ENCODE data around the gene IPO13.

DNA sequence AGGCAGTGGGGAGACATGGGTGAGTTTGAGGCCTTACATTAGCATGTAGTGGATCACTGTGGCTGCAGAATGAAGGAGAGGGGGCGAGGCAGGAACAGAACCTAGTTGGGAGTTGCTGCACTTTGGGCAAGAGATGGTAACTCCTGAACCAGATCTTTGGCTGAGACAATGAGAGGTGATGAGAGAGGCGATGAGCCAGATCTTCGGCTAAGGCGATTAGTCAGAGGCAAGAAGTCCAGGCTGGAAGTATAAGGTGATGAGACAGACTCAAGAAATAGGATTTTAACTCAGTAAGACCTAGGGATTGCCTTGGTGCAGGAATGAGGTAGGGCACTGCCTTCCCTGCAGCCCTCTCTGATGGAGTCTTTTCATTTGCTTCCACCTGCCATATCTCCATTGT lies 22.2 kb upstream of the IPO13 start:
- TF ChIP-seq, protein P1, sequence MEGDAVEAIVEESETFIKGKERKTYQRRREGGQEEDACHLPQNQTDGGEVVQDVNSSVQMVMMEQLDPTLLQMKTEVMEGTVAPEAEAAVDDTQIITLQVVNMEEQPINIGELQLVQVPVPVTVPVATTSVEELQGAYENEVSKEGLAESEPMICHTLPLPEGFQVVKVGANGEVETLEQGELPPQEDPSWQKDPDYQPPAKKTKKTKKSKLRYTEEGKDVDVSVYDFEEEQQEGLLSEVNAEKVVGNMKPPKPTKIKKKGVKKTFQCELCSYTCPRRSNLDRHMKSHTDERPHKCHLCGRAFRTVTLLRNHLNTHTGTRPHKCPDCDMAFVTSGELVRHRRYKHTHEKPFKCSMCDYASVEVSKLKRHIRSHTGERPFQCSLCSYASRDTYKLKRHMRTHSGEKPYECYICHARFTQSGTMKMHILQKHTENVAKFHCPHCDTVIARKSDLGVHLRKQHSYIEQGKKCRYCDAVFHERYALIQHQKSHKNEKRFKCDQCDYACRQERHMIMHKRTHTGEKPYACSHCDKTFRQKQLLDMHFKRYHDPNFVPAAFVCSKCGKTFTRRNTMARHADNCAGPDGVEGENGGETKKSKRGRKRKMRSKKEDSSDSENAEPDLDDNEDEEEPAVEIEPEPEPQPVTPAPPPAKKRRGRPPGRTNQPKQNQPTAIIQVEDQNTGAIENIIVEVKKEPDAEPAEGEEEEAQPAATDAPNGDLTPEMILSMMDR (IDR thresholded peaks at IDR 0.05), result no peak
- no peak for TF ChIP-seq POLR2A (IDR thresholded peaks at IDR 0.05)
- TF ChIP-seq EP300 (IDR thresholded peaks at IDR 0.05), result no peak
